ENCODE results near the gene F2RL2.

F2RL2 gene, protein sequence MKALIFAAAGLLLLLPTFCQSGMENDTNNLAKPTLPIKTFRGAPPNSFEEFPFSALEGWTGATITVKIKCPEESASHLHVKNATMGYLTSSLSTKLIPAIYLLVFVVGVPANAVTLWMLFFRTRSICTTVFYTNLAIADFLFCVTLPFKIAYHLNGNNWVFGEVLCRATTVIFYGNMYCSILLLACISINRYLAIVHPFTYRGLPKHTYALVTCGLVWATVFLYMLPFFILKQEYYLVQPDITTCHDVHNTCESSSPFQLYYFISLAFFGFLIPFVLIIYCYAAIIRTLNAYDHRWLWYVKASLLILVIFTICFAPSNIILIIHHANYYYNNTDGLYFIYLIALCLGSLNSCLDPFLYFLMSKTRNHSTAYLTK

DNA sequence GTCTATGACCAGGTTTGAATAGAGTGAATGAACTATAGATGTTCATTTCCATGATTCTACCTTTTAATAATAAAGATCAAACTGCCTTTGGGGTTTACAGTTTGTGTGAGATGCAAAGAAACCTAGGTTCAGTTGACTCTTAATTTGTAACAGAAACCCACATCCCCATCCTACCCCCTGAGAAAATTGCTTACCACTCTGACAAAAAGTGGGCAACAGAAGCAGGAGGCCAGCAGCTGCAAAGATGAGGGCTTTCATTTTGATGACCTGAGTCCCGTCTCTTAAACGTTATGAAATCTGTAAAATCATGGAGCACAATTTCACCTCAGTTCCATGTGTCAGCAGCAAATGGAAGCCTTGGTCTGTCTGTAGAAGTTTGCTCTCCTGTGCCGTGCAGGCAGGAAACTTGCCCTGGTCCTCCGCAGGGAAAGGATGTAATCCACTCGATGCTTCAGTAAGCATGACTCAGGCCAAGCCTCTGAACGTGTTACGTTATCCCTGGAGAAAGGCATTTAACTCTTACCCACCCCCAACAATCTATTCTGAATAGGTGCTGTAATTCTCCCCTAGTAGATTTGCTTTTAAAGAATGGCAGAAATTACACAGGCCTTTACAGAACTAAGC is at the start of gene F2RL2:
F2RL2 (minus strand) TSS at position 431 of the 624 bp plus-strand sequence; CDS start at position 258, 173 bp downstream.
- no peak for DNase-seq

DNA sequence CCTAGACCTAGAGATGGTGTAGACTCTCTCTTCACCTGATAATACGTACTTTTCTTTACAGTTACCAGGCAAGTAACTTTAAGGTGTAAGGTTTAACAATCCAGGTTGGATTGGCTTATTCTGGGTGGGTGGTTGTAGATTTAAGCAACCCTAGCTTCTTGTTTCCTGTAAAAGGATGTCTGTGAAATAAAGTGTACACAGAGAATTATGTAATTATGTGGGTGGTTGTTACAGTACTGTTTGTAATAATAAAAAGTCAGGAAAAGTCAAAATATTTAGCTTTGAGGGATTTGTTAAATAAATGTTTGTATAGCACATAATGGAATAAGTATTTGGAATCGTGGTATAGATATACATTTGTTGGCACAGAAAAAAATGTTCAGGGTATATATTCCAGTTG is 49.0 kb upstream of the F2RL2 start:
- DNase-seq = no peak

DNA sequence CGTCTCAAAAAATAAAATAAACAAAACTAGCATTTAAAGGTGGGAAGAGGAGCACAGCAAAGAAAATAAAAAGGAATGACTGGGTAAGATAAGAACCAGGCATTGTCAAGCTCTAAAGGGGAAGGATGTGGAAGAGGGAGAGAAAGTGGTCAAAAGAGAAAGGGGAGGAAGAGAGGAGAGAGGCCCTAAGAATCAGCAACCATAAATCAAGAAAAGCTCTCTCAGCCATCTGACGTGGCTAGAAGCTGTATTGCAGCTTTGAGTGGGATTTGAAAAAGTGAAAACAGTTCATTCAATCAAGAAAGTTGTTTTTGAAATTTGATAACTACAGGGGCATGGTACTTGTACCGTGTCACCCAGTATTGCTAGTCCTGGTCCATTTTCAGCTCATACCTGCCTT is 47.3 kb upstream of the F2RL2 start:
- DNase-seq = no peak

DNA sequence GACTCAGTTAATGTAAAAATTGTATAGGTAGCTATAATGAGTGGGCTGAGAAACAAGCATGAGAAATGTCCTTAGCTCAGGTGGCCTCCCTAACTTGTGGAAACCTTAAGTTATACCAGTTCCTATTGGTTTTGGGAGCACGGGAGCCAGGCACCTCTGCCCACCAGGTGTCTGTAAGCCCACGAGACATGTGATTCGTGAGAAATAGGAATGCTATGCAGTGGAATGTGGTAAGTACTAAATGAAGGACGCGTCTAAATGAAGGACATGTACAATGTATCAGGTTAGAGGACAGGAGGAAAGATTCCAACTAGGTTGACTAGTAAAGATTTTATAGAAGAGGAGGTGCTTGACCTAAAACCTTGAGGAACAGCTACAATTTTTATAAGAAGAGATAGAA is 46.0 kb upstream of the F2RL2 start:
- DNase-seq = no peak

DNA sequence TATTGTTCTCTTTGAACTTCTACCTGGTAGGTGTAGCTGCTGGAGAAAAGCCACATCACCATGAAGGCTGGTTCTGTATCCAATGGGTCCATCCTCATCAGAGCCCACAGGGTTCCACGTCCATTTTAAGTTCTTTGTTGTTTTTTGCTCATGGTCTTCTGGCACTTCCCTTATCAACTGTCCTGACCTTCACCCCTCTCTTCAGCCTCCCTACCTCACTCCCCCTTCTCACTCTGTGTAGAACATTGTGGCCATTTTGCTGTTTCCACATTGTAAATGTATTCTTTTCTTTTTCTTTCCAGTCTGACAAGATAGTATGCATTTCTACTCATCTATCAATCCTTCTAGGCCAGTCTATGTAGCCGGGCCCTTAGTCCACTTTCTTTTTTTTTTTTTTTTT is 44.3 kb upstream of the F2RL2 start:
- DNase-seq = no peak

DNA sequence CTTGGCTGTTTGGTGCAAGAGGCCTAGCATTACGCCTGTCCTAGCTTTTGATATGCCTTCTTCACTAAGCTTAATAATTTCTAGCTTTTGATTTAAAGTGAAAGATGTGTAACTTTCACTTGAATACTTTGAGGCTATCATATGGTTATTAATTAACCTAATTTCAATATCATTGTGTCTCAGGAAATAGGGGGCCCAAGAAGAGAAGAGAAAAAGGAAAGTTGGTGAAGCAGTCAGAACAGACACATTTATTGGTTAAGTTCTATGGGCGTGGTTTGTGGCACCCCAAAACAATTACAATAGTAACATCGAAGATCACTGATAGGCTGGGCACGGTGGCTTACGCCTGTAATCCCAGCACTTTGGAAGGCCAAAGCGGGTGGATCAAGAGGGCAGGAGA is 40.9 kb upstream of the F2RL2 start:
- DNase-seq = no peak

DNA sequence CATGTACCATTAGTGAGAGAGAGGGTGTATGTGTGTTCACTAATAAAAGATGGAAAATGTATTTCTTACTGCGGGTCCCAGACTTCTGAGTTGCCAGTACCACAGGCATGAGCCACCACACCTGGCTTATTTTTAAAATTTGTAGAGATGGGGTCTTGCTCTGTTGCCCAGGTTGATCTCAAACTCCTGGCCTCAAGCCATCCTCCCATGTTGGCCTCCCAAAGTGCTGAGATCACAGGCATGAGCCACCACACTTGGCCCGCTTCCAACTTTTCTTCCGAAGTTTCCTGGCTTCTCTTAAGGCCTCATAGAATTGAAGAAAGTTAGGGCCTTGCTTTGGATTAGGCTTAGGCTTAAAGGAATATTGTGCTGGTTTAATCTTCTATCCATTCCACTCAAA is 40.4 kb upstream of the F2RL2 start:
- DNase-seq = no peak

DNA sequence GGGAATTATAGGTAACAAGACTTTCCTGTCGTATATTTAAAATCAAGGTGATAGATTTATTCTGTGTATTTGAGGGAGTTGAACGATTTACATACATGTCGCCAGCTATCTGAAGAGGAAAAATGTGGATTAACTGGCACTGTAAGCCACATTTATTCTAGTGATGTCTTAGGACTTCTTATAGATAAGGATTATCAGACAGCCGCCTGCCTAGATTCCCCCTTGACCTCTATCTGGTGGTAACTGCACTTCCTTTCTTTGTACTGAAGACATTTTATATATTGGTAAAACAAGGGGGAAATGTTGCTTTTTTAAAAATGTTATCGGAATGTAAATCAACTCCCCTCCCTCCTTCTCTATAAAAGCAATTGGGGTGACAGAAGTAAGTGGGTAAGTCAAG is 39.3 kb upstream of the F2RL2 start:
- no peak for DNase-seq

DNA sequence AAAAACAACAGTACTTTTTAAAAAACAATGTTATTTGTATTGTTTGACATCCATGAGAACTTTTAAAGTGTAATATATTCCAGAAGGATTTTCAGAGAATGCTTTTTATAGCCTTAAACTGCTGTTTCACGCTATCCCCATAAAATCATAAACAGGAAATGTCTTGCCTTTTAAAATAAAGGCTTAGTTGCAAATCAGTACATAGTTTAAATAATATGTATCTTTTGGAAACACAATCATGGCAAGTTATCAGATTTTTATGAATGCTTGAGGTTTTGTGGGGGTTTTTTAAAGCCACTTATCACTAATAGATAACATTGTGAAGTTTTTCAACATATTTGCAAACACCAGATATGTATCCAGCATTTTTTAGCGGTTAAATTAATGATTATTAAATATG is 37.2 kb upstream of the F2RL2 start:
- DNase-seq = no peak

DNA sequence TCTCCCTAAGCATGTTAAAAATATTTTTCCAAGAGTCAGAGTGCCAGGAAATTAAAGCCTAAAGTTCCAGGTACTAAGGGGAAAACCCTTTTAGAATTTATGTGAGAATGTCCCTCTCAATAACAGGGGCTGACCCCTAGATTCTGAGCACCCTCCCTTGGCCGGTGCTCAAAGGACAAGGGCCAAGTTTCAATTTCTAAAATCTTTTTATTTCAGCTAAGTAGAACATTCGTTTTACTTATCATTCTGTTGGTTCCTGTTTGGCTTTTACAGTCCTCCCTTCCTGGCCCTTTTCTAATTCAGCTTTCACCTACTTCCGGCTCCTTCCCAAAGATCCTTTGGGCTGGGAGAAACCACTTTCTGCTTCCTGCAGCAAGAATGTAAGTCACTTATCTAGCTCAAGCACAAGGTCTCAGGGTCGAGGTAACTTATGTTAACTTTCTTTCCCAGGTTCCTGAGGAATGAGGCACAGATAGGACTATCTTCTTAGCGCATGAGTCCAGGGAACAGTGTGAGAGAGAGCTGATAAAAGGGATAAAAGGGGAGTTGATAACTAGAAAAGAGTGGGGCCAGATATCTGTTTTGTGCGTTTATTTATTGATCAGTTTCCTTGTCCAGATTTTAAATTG is 34.6 kb upstream of the F2RL2 start:
- no peak for DNase-seq

DNA sequence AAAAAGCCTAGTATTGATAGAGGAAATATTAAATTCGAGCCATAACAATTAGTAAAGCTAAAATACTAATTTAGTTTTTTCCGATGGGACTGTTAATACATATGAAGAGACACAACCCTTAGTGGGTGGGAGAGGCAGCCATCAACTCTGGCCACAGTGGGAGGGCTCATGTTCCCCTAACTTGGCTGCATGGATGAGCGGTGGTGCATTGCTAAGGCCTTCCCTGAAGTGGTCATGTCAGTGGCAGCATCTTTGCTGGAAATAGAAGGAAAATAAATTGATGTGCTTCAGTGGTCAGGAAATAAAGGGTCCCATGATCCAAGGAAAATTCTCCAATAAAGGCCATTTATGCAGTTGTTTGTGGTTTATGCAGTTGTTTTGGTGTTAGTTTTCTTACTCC is 33.9 kb upstream of the F2RL2 start:
- DNase-seq = no peak

DNA sequence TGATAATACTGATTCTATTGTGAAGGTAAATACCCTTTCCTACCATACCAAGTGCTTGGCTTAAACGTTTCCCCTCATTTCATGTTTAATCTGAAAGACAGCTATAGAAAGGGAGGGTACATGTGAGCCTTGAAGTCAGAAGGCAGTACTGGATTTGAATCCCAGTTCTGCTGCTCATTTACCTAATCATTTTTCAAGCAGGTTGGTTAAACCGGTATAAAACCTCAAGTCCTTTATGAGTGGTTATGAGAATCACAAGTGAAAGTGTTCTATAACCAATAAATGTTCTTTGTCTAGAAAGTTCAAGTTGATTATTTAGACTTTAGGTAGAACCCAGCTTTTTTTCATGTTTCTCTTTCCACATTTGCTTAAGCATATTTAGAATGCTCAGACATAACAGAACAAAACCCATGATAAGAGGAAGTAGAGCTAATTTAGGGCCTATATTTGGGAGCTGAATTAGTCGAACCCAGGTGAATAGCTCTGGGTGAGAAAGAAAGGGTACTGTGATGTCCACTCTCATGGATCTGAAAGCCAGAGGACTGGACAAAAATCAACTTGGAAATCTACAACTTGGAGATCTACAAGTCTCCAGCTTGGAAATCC is 29.7 kb upstream of the F2RL2 start:
- peak; percentile 19 for DNase-seq

DNA sequence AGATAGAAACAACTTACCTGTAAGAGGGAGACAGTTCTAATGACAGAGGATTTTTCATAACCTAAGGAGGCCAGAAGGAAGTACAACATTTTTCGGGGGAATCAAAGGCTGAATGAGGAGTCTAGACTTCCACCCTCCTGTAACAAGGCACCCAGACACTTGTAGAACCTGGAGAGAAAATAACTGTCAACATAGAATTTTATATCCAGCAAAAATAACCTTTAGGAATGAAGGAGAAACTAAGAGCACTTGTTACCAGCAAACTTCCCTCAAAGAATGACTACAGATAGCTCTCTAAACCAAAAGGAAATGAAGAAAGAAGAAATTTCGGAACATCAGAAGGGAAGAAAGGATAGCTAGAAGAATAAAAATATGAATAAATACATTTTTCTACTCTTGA is 25.9 kb upstream of the F2RL2 start:
- no peak for DNase-seq

DNA sequence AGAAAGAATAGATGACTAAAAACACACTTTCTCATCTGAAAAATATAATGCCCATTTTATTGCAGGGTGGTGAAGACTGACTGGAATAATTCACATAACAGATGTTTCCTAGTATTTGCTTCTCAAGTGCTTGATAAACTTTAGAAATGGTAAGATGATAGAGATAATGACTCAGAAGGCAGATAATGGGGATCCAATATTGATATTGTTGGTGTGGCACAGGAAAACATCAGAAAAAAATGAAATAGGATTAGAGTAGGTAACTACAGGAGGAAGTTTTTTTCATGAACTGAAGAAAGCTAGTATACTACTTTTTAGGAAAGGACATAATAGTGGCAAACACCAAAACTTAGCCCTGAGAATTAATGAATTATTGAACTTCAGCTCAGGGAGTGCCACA is 20.2 kb upstream of the F2RL2 start:
- no peak for DNase-seq

DNA sequence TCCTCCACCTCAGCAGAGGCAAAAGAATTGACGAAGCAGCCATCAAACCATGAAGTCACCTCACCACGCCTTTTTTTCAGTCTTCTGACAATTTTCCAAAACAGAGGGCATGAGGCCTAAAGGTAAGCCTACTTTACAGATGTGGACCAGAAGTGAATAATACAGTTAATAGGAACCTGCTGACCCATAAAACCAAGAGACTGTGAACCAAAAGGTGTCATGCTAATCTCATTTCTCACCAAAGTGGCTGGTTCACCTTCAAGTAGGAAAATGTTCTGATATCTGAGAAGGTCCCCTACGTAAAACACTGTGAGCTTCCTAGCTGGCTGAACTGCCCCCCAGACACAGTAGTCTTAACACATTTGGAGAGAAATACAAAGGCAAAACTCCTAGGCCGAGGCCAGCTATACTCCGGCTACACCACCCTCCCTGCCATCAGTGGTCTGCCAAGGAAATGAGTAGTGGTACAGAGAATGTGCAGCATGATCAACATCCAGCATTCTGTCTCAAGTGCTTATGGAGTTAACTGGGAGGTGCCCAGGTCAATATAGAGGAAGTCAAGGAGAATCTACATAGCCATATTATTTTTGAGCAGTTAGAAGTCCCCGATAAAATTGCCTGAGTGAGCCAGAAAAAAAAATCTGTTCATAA is 19.3 kb upstream of the F2RL2 start:
- no peak for DNase-seq

DNA sequence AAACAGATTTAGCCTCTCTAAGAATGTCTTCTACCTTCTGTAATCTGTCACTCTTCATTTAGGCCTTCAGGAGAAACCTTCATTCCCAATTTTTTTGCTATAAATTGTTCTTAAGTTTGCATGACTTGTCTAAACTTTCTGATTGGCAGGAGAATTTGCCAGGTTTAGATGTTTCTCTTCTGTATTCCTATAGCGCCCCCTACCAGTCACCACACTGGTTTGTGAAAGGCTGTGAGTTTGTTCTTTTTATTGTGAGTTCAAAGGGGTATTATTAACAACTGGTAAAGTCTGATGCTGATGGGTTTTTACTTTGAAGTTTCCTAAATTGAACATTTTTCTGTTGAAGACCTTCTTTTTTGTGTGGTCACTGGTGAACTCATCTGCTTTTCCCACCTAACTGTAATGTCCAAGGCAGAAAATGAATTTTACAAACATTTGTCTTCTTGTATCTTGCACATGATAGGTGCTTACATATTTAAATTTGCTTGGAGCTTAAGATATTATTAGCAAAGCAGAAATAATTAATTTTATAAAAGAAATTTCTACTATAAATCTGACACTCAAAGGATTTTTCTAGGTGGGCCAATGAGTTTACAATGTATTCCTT is 18.4 kb upstream of the F2RL2 start:
- DNase-seq = peak; percentile 76

DNA sequence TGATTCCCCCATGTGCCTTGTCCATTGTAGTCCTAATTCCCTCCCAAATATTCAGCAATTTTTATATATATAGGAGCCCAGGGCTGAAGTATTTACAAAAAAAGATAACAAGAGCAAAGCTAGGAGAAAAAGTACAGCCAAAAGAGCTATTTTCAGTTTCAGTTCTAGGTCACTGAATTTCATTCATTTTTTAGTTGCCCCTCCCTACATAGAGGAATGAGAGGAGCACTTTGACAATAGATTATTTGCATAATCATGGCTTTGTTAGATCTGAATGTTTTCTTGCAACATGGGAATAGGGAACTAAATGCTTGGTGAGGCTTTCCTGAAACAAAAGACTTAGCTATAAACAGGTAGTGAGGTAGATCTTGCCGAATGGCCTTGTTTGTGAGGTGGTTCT is 15.3 kb upstream of the F2RL2 start:
- no peak for DNase-seq

DNA sequence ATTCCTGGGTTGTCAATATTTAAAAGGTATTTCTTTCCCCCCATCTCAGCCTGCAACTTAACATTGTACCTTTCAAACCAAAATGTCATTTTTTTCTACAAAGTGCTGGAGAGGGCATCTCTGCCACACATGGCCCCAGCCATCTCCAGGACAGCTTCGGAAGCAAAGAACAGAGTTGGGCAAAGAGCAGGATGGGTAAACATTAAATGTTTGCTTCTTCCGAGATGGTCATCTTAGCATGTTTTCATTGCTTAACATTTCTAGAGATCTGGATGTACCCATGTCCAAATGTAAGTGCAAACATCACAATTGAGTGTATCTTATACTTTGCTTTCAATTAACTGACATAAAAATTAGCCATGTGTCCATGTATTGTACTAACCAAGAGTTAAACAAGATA is 14.3 kb upstream of the F2RL2 start:
- DNase-seq = no peak

DNA sequence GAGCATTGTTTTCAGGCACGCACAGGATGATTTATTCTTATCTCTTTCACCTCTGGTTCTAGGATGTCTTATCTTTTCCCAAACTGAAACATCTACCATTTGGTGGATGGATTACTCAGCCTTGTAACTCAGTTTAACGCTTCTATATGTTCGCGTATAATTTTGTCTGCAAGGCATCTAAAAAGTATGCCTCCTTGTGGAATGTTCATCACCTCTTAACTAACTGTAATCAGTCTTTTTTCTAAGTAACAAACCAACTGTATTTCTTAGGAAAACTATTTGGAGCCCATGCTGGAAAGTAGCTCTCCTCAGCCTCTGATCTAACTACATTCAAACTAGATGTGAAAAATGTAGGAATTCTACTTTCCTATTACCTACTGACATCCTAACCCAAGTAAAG is 11.5 kb upstream of the F2RL2 start:
- no peak for DNase-seq

DNA sequence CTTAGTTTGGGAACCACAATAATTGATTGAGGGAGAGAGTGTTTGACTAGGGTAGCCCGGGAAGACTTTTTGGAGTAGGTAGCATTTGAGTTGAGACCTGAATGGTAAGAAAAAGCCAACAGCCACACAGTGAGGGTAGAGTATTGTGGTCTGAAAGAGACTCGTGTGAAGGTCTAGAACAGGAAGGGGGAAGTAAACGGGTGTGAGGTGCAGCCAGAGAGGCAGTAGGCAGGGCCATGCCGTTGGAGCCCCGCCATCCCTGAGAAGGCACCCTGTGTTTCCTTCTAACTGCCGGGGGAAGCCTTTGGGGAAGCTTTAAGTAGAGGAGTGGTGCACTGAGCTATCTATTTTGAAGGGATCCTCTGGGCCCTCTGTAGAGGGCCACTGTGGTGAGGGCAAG is 3.5 kb upstream of the F2RL2 start:
- no peak for DNase-seq

DNA sequence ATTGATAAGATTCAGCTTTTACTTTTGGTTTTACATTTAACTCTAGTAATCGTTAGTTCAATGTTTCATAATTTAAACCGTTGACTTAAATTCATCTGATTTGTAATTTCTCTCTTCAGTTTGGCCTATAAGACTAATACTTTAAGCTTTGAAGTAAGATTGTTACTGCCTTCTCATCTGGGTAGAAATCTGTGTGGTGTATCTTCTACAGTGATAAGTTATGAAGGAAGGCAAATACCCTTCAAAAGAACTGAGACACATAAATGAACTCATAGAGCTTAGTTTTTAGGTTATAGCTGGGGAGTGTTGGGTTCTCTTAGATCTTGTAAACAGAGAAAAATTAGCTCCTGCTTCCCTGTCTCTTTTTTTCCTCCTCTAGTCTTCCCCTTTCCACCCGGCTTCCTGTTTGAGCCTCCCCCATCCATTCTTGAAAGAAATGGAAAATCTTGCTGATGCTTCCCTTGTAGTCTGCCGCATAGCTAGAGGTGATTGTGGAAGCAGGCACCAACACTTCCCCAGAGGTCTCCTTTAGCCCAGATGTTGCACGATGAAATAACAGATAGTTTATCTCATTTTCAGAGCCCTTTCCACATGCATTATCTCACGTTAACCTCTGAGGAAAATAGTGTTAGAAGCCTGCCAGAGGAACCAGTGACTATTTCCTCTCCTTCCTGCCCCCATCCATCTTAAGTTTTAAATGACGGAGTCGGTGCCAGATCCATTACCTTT is 2.0 kb upstream of the F2RL2 start:
- DNase-seq = no peak

DNA sequence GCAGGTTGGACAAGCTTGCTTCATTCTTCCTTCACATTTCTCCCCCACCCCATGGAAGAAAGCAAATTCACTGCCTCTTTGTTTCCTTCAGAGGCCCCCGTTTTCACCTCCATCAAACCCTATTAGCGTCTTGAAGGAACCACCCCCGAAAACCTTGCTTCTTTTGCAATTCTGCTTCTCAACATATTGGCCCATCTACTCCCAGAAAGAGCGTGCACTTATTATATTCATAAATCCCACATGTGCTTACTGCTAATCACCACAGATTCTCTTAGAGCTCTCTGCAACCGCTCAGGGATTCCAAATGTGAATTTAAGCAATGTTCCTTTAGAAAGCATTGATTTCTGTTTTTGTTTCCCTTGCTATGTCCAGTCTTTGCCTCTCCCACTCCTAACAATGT is 1.1 kb downstream of the F2RL2 start:
- DNase-seq = no peak

Measured in activated CD4-positive, alpha-beta T cell treated with anti-CD3 and anti-CD28 coated beads, Interleukin-2, Interleukin-6, amounts not matched to agents 100 ng/mL and 50 ng/mL, durations not matched to agents 16 hours and 8 hours (primary cell).